Esophagus squamous epithelium (tissue), 4 donors: ENCODE results near the gene MXD1.

Source experiments
- POLR2A ChIP-seq, 4 donors: fragments of 450-650 bp; IDR thresholded peaks; one replicate each; pipeline ENCODE4 v1.6.1; 2017; ENCODE audit warnings: antibody characterized with exemption in 4 of 4, mild to moderate bottlenecking in 4 of 4, moderate library complexity in 3 of 4
- TF ChIP-seq, protein P1 (sequence below), 6 experiments: fragments of 450-650 bp in 4 of 6; fragments of 200-600 bp in 2 of 6; sonication (generic) in 2 of 6; IDR thresholded peaks; one replicate each; pipeline ENCODE4 v1.5.1; 2016 to 2019; ENCODE audit warnings: antibody characterized with exemption in 6 of 6, mild to moderate bottlenecking in 4 of 6, moderate library complexity in 4 of 6

DNA sequence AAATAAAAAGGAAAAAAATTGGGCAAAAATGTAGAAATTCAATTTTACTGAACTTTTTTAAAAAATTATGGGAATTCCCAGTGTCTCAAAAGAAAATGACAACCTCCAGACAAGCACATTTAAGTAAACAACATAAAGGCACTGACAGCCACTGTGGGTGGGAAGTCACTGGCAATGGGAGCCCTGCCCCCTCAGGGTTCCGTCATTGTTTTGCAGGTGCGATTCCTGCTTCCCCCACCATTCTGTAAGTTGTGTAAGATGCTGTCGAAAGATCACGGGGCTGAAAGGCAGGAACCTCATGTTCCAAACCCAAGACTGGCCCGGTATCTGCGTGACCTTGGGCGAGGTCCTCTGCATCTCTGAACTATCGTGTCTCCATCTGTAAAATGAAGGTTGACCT is 62.3 kb downstream of the MXD1 start:
- TF ChIP-seq POLR2A (IDR thresholded peaks at IDR 0.05): no peak
- TF ChIP-seq, protein P1, sequence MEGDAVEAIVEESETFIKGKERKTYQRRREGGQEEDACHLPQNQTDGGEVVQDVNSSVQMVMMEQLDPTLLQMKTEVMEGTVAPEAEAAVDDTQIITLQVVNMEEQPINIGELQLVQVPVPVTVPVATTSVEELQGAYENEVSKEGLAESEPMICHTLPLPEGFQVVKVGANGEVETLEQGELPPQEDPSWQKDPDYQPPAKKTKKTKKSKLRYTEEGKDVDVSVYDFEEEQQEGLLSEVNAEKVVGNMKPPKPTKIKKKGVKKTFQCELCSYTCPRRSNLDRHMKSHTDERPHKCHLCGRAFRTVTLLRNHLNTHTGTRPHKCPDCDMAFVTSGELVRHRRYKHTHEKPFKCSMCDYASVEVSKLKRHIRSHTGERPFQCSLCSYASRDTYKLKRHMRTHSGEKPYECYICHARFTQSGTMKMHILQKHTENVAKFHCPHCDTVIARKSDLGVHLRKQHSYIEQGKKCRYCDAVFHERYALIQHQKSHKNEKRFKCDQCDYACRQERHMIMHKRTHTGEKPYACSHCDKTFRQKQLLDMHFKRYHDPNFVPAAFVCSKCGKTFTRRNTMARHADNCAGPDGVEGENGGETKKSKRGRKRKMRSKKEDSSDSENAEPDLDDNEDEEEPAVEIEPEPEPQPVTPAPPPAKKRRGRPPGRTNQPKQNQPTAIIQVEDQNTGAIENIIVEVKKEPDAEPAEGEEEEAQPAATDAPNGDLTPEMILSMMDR (IDR thresholded peaks at IDR 0.05): no peak
